Neural cell (in vitro differentiated cells): ENCODE data around the gene SIK3. TPM values are rescaled to one million over a fixed set of nuclear protein-coding genes. Genes with fewer than 3 reads are reported as not detected.

ENCODE experiments used
- H2AFZ ChIP-seq: fragments of 200-600, 300-800 bp; sonication (generic), shearing (Covaris generic); 2 replicates; pipeline ENCODE4 v1.6.0; 2014; ENCODE audit warnings: low read depth, mild to moderate bottlenecking, antibody characterized with exemption, low read length, moderate library complexity
- H3F3A ChIP-seq: fragments of 200-600 bp; shearing (Covaris generic); 2 replicates; pipeline ENCODE4 v1.6.1; 2016; ENCODE audit warnings: mild to moderate bottlenecking, moderate library complexity, mixed read lengths, antibody characterized with exemption, low read length; ENCODE audit not compliant: insufficient read depth, poor library complexity, severe bottlenecking
- H3K27ac ChIP-seq: fragments of 200-600, 300-800 bp; sonication (generic), shearing (Covaris generic); 2 replicates; pipeline ENCODE4 v1.5.1; 2014; ENCODE audit warnings: mild to moderate bottlenecking, low read length, moderate library complexity
- H3K27me3 ChIP-seq: fragments of 300-800, 200-600 bp; sonication (generic), shearing (Covaris generic); 2 replicates; pipeline ENCODE4 v1.6.0; 2014; ENCODE audit warnings: mild to moderate bottlenecking, low read depth, low read length, moderate library complexity; ENCODE audit not compliant: insufficient read depth
- H3K36me3 ChIP-seq: fragments of 300-800, 200-600 bp; sonication (generic), shearing (Covaris generic); 2 replicates; pipeline ENCODE4 v1.5.1; 2014; ENCODE audit warnings: mild to moderate bottlenecking, antibody characterized with exemption, low read length, moderate library complexity; ENCODE audit not compliant: insufficient read depth
- H3K4me2 ChIP-seq: fragments of 300-800, 200-600 bp; sonication (generic), shearing (Covaris generic); 2 replicates; pipeline ENCODE4 v1.6.0; 2014; ENCODE audit warnings: mild to moderate bottlenecking, low read length
- H3K4me3 ChIP-seq: fragments of 300-800, 200-600 bp; sonication (generic), shearing (Covaris generic); 2 replicates; pipeline ENCODE4 v1.5.1; 2014; ENCODE audit warnings: mild to moderate bottlenecking, low read length, moderate library complexity
- H3K79me2 ChIP-seq: fragments of 200-600 bp; shearing (Covaris generic); replicated peaks from 2 replicates; pipeline ENCODE4 v1.6.0; 2014; ENCODE audit warnings: mild to moderate bottlenecking, low read length, moderate library complexity; ENCODE audit not compliant: insufficient read depth
- H3K9ac ChIP-seq: fragments of 300-800, 200-600 bp; sonication (generic), shearing (Covaris generic); 2 replicates; pipeline ENCODE4 v1.6.1; 2016; ENCODE audit warnings: mild to moderate bottlenecking, low read length, mixed read lengths
- H3K9me2 ChIP-seq: fragments of 200-600 bp; shearing (Covaris generic); 2 replicates; pipeline ENCODE4 v1.6.1; 2016; ENCODE audit warnings: mild to moderate bottlenecking, low read length, mixed read lengths; ENCODE audit not compliant: insufficient read depth
- H3K9me3 ChIP-seq: fragments of 200-600, 300-800 bp; sonication (generic), shearing (Covaris generic); 2 replicates; pipeline ENCODE4 v1.6.1; 2016; ENCODE audit warnings: mild to moderate bottlenecking, mixed run types, low read length, moderate library complexity, mixed read lengths
- H4K20me1 ChIP-seq: fragments of 200-600 bp; shearing (Covaris generic); 2 replicates; pipeline ENCODE4 v1.6.1; 2016; ENCODE audit warnings: mild to moderate bottlenecking, mixed run types; ENCODE audit not compliant: insufficient read depth
- CTCF ChIP-seq: fragments of 450-650 bp; IDR thresholded peaks from 2 replicates; pipeline ENCODE4 v1.5.1; 2014; ENCODE audit warnings: antibody characterized with exemption, mild to moderate bottlenecking, moderate library complexity; ENCODE audit not compliant: poor library complexity, severe bottlenecking
- EP300 ChIP-seq: fragments of 450-650 bp; conservative IDR thresholded peaks from 2 replicates; pipeline ENCODE4 v1.6.1; 2014; ENCODE audit warnings: antibody characterized with exemption, mild to moderate bottlenecking, moderate library complexity; ENCODE audit not compliant: poor library complexity, severe bottlenecking
- EZH2 ChIP-seq: fragments of 200-600, 300-800 bp; shearing (Covaris generic), sonication (generic); IDR thresholded peaks from 2 replicates; pipeline ENCODE4 v1.6.1; 2014; ENCODE audit warnings: antibody characterized with exemption, low read length, borderline replicate concordance, mild to moderate bottlenecking; ENCODE audit not compliant: insufficient read depth, poor library complexity, severe bottlenecking
- MXI1 ChIP-seq: fragments of 450-650 bp; conservative IDR thresholded peaks from 2 replicates; pipeline ENCODE4 v1.6.1; 2014; ENCODE audit warnings: antibody characterized with exemption, mild to moderate bottlenecking; ENCODE audit not compliant: poor library complexity, severe bottlenecking
- POLR2AphosphoS5 ChIP-seq: IDR thresholded peaks from 2 replicates; pipeline ENCODE4 v1.6.1; 2012
- RAD21 ChIP-seq: fragments of 450-650 bp; conservative IDR thresholded peaks from 2 replicates; pipeline ENCODE4 v1.6.1; 2014; ENCODE audit warnings: antibody characterized with exemption, mild to moderate bottlenecking, moderate library complexity
- REST ChIP-seq: IDR thresholded peaks from 2 replicates; pipeline ENCODE4 v1.6.1; 2012; ENCODE audit warnings: borderline replicate concordance
- SMC3 ChIP-seq: fragments of 450-650 bp; conservative IDR thresholded peaks from 2 replicates; pipeline ENCODE4 v1.6.1; 2014; ENCODE audit warnings: antibody characterized with exemption, mild to moderate bottlenecking, moderate library complexity; ENCODE audit not compliant: poor library complexity
- TAF1 ChIP-seq: IDR thresholded peaks from 2 replicates; pipeline ENCODE4 v1.6.1; 2012; ENCODE audit warnings: low read depth
- polyA plus RNA-seq: library from polyadenylated mRNA; depleted of rRNA; stranded (reverse); fragments of >200 nt; gene quantifications from 2 replicates; pipeline ENCODE4 v1.2.3, GENCODE V29; 2014

Gene SIK3
- polyA plus RNA-seq, 1 donor from 2014 or later = 11.2 TPM

GRCh38 chr11:116948391-116948790 is 149.8 kb downstream of the SIK3 start:
- no peaks in the 10 kb centered on the region for H4K20me1 ChIP-seq
- no peaks in the 10 kb centered on the region for H3K9me2 ChIP-seq
- H3K9ac ChIP-seq = no peak overlapping the region
- H3K27ac ChIP-seq = no peak overlapping the region
- TF ChIP-seq MXI1 (no peak), EZH2 (no peak), TAF1 (no peak), EP300 (no peak), CTCF (no peak), RAD21 (no peak), SMC3 (no peak), POLR2AphosphoS5 (no peak), REST (no peak)
- no peak overlapping the region for H3K4me2 ChIP-seq
- H3K79me2 ChIP-seq = no peaks in the 10 kb centered on the region
- H3K9me3 ChIP-seq = no peaks in the 10 kb centered on the region
- H3F3A ChIP-seq = no peaks in the 10 kb centered on the region
- H3K27me3 ChIP-seq = no peaks in the 10 kb centered on the region
- H3K36me3 ChIP-seq = no peaks in the 10 kb centered on the region
- no peak overlapping the region for H2AFZ ChIP-seq
- H3K4me3 ChIP-seq = no peak overlapping the region

GRCh38 chr11:116946414-116946813 is 151.8 kb downstream of the SIK3 start:
- Histone ChIP-seq H3K27ac (no peak overlapping the region), H3K4me2 (no peak overlapping the region), H2AFZ (no peak overlapping the region)

More at GRCh38 chr11:116946414-116946813, 151.8 kb downstream of the SIK3 start:
- no peaks in the 10 kb centered on the region for H3K9me2 ChIP-seq
- H3F3A ChIP-seq = no peaks in the 10 kb centered on the region
- H3K27me3 ChIP-seq = no peaks in the 10 kb centered on the region
- H4K20me1 ChIP-seq = no peaks in the 10 kb centered on the region
- H3K79me2 ChIP-seq = no peaks in the 10 kb centered on the region
- TF ChIP-seq MXI1 (no peak), EZH2 (no peak), EP300 (no peak), RAD21 (no peak), TAF1 (no peak), CTCF (no peak), REST (no peak), SMC3 (no peak), POLR2AphosphoS5 (no peak)
- no peaks in the 10 kb centered on the region for H3K36me3 ChIP-seq
- no peaks in the 10 kb centered on the region for H3K9me3 ChIP-seq
- H3K9ac ChIP-seq = no peak overlapping the region
- H3K4me3 ChIP-seq = no peak overlapping the region
